Measurements from ENCODE around the gene FAM78B.

The FAM78B gene

GRCh38 chr1:166029196-166029945, 137.4 kb downstream of the FAM78B start:
- no peak for DNase-seq (ENCODE audit: low read depth)

GRCh38 chr1:166026555-166026954, 140.2 kb downstream of the FAM78B start:
- DNase-seq (ENCODE audit: low read depth) = no peak
- H3K4me3 ChIP-seq (ENCODE audit: low read depth, low read length) = no peak overlapping the region

More at GRCh38 chr1:166029196-166029945, 137.4 kb downstream of the FAM78B start:
- no peak overlapping the region for H3K4me3 ChIP-seq (ENCODE audit: low read depth, low read length)

- H3K4me3 ChIP-seq (ENCODE audit: low read depth, low read length) = no peak overlapping the region
- DNase-seq (ENCODE audit: low read depth) = no peak
Observed at GRCh38 chr1:166026143-166026542, 140.7 kb downstream of the FAM78B start.

GRCh38 chr1:166020210-166020609, 146.6 kb downstream of the FAM78B start:
- H3K4me3 ChIP-seq (ENCODE audit: low read depth, low read length) = no peak overlapping the region
- DNase-seq (ENCODE audit: low read depth) = no peak
